Embryonic facial prominence (tissue), 1 donor: ENCODE measurements around the gene TNNT3.
"Not testable (repeated sequence)": the region's sequence is repeated elsewhere in the genome, so short reads cannot be mapped to it uniquely, and the experiment has no call there.

Source experiments
- DNase-seq: peaks from one replicate; pipeline ENCODE4 v3.0.0-alpha.2; 2016; ENCODE audit errors: extremely low spot score

TNNT3 gene

GRCh38 chr11:1935156-1936071 is 15.9 kb downstream of the TNNT3 start:
- no peak for DNase-seq

GRCh38 chr11:1936072-1936780 is 16.7 kb downstream of the TNNT3 start:
- DNase-seq, result no peak

- DNase-seq, result no peak
These were observed 17.5 kb downstream of the TNNT3 start for GRCh38 chr11:1936781-1937615.

GRCh38 chr11:1937616-1938342 is 18.3 kb downstream of the TNNT3 start:
- no peak for DNase-seq

- no peak for DNase-seq
These were observed 19.0 kb downstream of the TNNT3 start for GRCh38 chr11:1938343-1939005.

- DNase-seq, result peak; percentile 71
These were observed 19.6 kb downstream of the TNNT3 start for GRCh38 chr11:1939006-1939625.

- not testable (repeated sequence) for DNase-seq
These were observed 20.3 kb downstream of the TNNT3 start for GRCh38 chr11:1939788-1940187.

- DNase-seq, result no peak
These were observed 23.2 kb downstream of the TNNT3 start for GRCh38 chr11:1942558-1943260.

GRCh38 chr11:1943576-1943975 is 24.1 kb downstream of the TNNT3 start:
- DNase-seq, result no peak

- no peak for DNase-seq
These were observed 24.5 kb downstream of the TNNT3 start for GRCh38 chr11:1943977-1944376.

GRCh38 chr11:1946812-1947484 is 27.4 kb downstream of the TNNT3 start, which contains the start of gene MRPL23:
Gene MRPL23 (plus strand): TSS chr11:1947332. CDS start chr11:1947363, 31 bp downstream.
- DNase-seq, result no peak

- no peak for DNase-seq
These were observed 28.2 kb downstream of the TNNT3 start for GRCh38 chr11:1947592-1948237.

- DNase-seq, result no peak
These were observed 28.9 kb downstream of the TNNT3 start for GRCh38 chr11:1948389-1948788.

- DNase-seq, result no peak
These were observed 29.8 kb downstream of the TNNT3 start for GRCh38 chr11:1949302-1949701.

- no peak for DNase-seq
These were observed 30.4 kb downstream of the TNNT3 start for GRCh38 chr11:1949922-1950321.

- DNase-seq, result no peak
These were observed 33.4 kb downstream of the TNNT3 start for GRCh38 chr11:1952806-1953482.

GRCh38 chr11:1953489-1954266 is 34.2 kb downstream of the TNNT3 start:
- no peak for DNase-seq
